ENCODE results near the gene PSMA2.
A peak's percentile ranks its signal among the peaks of the same experiment; 100 is the strongest.

The PSMA2 gene

GRCh38 chr7:42928754-42929153 is 3.2 kb downstream of the PSMA2 start:
- Histone ChIP-seq H4K20me1 (ENCODE audit: low read depth, low read length) (peaks cover 27% of the 10 kb centered on the region; the same call in 1 of the 2 replicates), H3K27ac (ENCODE audit: low read depth, low read length) (no peak overlapping the region), H3K4me2 (ENCODE audit: low read depth, low read length, poor library complexity, severe bottlenecking) (peak overlapping the region; percentile 99), H3K9me2 (replicated peaks; ENCODE audit: insufficient read depth, low read length) (no peaks in the 10 kb centered on the region), H3F3A (ENCODE audit: insufficient read depth) (no peaks in the 10 kb centered on the region), H3K9ac (ENCODE audit: low read length) (no peak overlapping the region), H2AFZ (ENCODE audit: low read depth, low read length, severe bottlenecking) (no peak overlapping the region), H3K4me3 (ENCODE audit: insufficient read depth, low read length, poor library complexity, severe bottlenecking) (no peak overlapping the region), H3K36me3 (ENCODE audit: low read length) (peaks cover 31% of the 10 kb centered on the region), H3K79me2 (ENCODE audit: insufficient read depth, low read length) (peaks cover 81% of the 10 kb centered on the region), H3K9me3 (ENCODE audit: insufficient read depth, low read length) (no peaks in the 10 kb centered on the region), H3K27me3 (ENCODE audit: low read length) (no peaks in the 10 kb centered on the region)
- no peak for TF ChIP-seq EZH2phosphoT487 (conservative IDR thresholded peaks at IDR 0.05; ENCODE audit: low read length)
- TF ChIP-seq, protein P1, sequence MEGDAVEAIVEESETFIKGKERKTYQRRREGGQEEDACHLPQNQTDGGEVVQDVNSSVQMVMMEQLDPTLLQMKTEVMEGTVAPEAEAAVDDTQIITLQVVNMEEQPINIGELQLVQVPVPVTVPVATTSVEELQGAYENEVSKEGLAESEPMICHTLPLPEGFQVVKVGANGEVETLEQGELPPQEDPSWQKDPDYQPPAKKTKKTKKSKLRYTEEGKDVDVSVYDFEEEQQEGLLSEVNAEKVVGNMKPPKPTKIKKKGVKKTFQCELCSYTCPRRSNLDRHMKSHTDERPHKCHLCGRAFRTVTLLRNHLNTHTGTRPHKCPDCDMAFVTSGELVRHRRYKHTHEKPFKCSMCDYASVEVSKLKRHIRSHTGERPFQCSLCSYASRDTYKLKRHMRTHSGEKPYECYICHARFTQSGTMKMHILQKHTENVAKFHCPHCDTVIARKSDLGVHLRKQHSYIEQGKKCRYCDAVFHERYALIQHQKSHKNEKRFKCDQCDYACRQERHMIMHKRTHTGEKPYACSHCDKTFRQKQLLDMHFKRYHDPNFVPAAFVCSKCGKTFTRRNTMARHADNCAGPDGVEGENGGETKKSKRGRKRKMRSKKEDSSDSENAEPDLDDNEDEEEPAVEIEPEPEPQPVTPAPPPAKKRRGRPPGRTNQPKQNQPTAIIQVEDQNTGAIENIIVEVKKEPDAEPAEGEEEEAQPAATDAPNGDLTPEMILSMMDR (IDR thresholded peaks at IDR 0.05; ENCODE audit: insufficient read depth, low read length, poor library complexity, severe bottlenecking) = no peak

DNA sequence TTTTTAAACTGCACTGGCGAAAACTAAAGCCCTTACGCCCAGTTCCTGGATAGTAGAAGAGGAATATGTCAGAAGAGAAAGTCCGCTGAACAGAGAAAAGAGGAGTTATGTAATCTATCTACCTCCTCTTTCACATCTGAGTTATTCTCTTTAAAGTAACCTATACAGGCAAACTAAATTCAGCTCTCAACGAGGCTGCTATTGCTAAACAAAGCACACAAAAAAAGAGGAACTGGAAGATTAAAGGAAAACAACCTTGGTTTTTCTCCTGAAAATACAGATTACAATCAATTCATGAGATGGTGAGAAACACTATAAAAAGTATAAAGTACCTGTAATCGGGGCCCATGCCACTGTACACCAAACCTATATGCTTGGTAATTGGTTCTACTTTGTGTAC is 5.8 kb downstream of the PSMA2 start:
- H3F3A ChIP-seq (ENCODE audit: insufficient read depth) = no peaks in the 10 kb centered on the region
- H3K9ac ChIP-seq (ENCODE audit: low read length) = no peak overlapping the region
- H3K4me3 ChIP-seq (ENCODE audit: insufficient read depth, low read length, poor library complexity, severe bottlenecking) = no peak overlapping the region
- H3K27me3 ChIP-seq (ENCODE audit: low read length) = no peaks in the 10 kb centered on the region
- TF ChIP-seq, protein P1 (IDR thresholded peaks at IDR 0.05; ENCODE audit: insufficient read depth, low read length, poor library complexity, severe bottlenecking) = no peak
- no peak for TF ChIP-seq EZH2phosphoT487 (conservative IDR thresholded peaks at IDR 0.05; ENCODE audit: low read length)
- no peak overlapping the region for H3K27ac ChIP-seq (ENCODE audit: low read depth, low read length)
- H2AFZ ChIP-seq (ENCODE audit: low read depth, low read length, severe bottlenecking) = no peak overlapping the region
- peaks cover 56% of the 10 kb centered on the region for H3K36me3 ChIP-seq (ENCODE audit: low read length)
- H3K9me3 ChIP-seq (ENCODE audit: insufficient read depth, low read length) = no peaks in the 10 kb centered on the region
- H3K9me2 ChIP-seq (replicated peaks; ENCODE audit: insufficient read depth, low read length) = no peaks in the 10 kb centered on the region
- H3K4me2 ChIP-seq (ENCODE audit: low read depth, low read length, poor library complexity, severe bottlenecking) = no peak overlapping the region
- peaks cover 25% of the 10 kb centered on the region; the same call in 1 of the 2 replicates for H4K20me1 ChIP-seq (ENCODE audit: low read depth, low read length)
- H3K79me2 ChIP-seq (ENCODE audit: insufficient read depth, low read length) = peaks cover 57% of the 10 kb centered on the region

- H3K4me3 ChIP-seq (ENCODE audit: insufficient read depth, low read length, poor library complexity, severe bottlenecking) = no peak overlapping the region
- H4K20me1 ChIP-seq (ENCODE audit: low read depth, low read length) = peaks cover 19% of the 10 kb centered on the region; the same call in 1 of the 2 replicates
- H3K4me2 ChIP-seq (ENCODE audit: low read depth, low read length, poor library complexity, severe bottlenecking) = no peak overlapping the region
- H3K9me3 ChIP-seq (ENCODE audit: insufficient read depth, low read length) = no peaks in the 10 kb centered on the region
- H3K9me2 ChIP-seq (replicated peaks; ENCODE audit: insufficient read depth, low read length) = no peaks in the 10 kb centered on the region
- no peak overlapping the region for H3K27ac ChIP-seq (ENCODE audit: low read depth, low read length)
- peaks cover 62% of the 10 kb centered on the region for H3K36me3 ChIP-seq (ENCODE audit: low read length)
- no peak for TF ChIP-seq EZH2phosphoT487 (conservative IDR thresholded peaks at IDR 0.05; ENCODE audit: low read length)
- TF ChIP-seq, protein P1 (IDR thresholded peaks at IDR 0.05; ENCODE audit: insufficient read depth, low read length, poor library complexity, severe bottlenecking) = no peak
- no peak overlapping the region for H2AFZ ChIP-seq (ENCODE audit: low read depth, low read length, severe bottlenecking)
- H3K79me2 ChIP-seq (ENCODE audit: insufficient read depth, low read length) = peaks cover 51% of the 10 kb centered on the region
- no peaks in the 10 kb centered on the region for H3F3A ChIP-seq (ENCODE audit: insufficient read depth)
- H3K27me3 ChIP-seq (ENCODE audit: low read length) = no peaks in the 10 kb centered on the region
- H3K9ac ChIP-seq (ENCODE audit: low read length) = no peak overlapping the region
Measured at GRCh38 chr7:42925630-42926029, 6.3 kb downstream of the PSMA2 start.
